Smooth muscle cell (in vitro differentiated cells): Measurements from ENCODE around the gene ADGRF4. TPM values are rescaled to one million over a fixed set of nuclear protein-coding genes. Genes with fewer than 3 reads are reported as not detected.

Experiments
- DNase-seq: peaks from one replicate; lab custom pipeline; 2025; ENCODE audit not compliant: unreplicated experiment; lab: John Stamatoyannopoulos, UW
- H2AFZ ChIP-seq: fragments of 200-600 bp; sonication (generic); 2 replicates; pipeline ENCODE4 v1.6.0; 2016; ENCODE audit warnings: antibody characterized with exemption, low read depth, mild to moderate bottlenecking
- H3F3A ChIP-seq: fragments of 200-600 bp; sonication (generic); 2 replicates; pipeline ENCODE4 v1.6.0; 2017; ENCODE audit warnings: antibody characterized with exemption, low read depth
- H3K27ac ChIP-seq: fragments of 200-600 bp; sonication (generic); 2 replicates; pipeline ENCODE4 v1.5.1; 2016; ENCODE audit warnings: low read depth, mild to moderate bottlenecking
- H3K27me3 ChIP-seq: fragments of 200-600 bp; sonication (generic); 2 replicates; pipeline ENCODE4 v1.6.1; 2016; ENCODE audit warnings: low read depth, mild to moderate bottlenecking
- H3K36me3 ChIP-seq: fragments of 200-600 bp; sonication (generic); 2 replicates; pipeline ENCODE4 v1.5.1; 2016; ENCODE audit warnings: low read depth
- H3K4me1 ChIP-seq: fragments of 200-600 bp; sonication (generic); 2 replicates; pipeline ENCODE4 v1.5.1; 2016; ENCODE audit warnings: low read depth
- H3K4me2 ChIP-seq: fragments of 200-600 bp; sonication (generic); 2 replicates; pipeline ENCODE4 v1.6.0; 2016; ENCODE audit warnings: mild to moderate bottlenecking
- H3K4me3 ChIP-seq: fragments of 200-600 bp; sonication (generic); 2 replicates; pipeline ENCODE4 v1.5.1; 2016; ENCODE audit warnings: mild to moderate bottlenecking
- H3K79me2 ChIP-seq: fragments of 200-600 bp; sonication (generic); 2 replicates; pipeline ENCODE4 v1.6.0; 2016; ENCODE audit warnings: low read depth, mild to moderate bottlenecking
- H3K9ac ChIP-seq: fragments of 200-600 bp; sonication (generic); 2 replicates; pipeline ENCODE4 v1.6.0; 2016; ENCODE audit warnings: low read depth
- H3K9me3 ChIP-seq: fragments of 200-600 bp; sonication (generic); replicated peaks from 2 replicates; pipeline ENCODE4 v1.5.1; 2016; ENCODE audit warnings: low read depth
- H4K20me1 ChIP-seq: fragments of 200-600 bp; sonication (generic); 2 replicates; pipeline ENCODE4 v1.6.0; 2016; ENCODE audit warnings: low read depth
- CTCF ChIP-seq: fragments of 200-600 bp; sonication (generic); IDR thresholded peaks from 2 replicates; pipeline ENCODE4 v1.5.1; 2017; ENCODE audit warnings: borderline replicate concordance, mild to moderate bottlenecking, antibody characterized with exemption; ENCODE audit not compliant: insufficient read depth, poor library complexity, severe bottlenecking
- WGBS: methylation state at CpG from one replicate; pipeline ENCODE4 v1.1.7; 2016; ENCODE audit warnings: low lambda C conversion rate; 5-methylcytosine and 5-hydroxymethylcytosine counted together
- polyA plus RNA-seq: library from polyadenylated mRNA; unstranded; fragments of >200 nt; fragmentation: Nextera tagmentation; extraction: Ambion mirVana; gene quantifications from 2 replicates; pipeline ENCODE4 v1.2.1, GENCODE V29; 2016
- total RNA-seq: library from RNA; depleted of rRNA; stranded (reverse); fragments of >200 nt; gene quantifications from 2 replicates; pipeline ENCODE4 v1.2.3, GENCODE V29; 2014

Gene ADGRF4
- total and polyA plus RNA-seq, 2 experiments from 2014 or later = 1.5 to 10.6 TPM

GRCh38 chr6:47653706-47654105 is 44.7 kb upstream of the ADGRF4 start:
- TF ChIP-seq CTCF = no peak
- H3K4me1 ChIP-seq = peaks cover 5% of the 10 kb centered on the region
- 90% methylated on average over 5 of the region's 5 CpGs for WGBS
- no peak overlapping the region for H3K4me3 ChIP-seq
- no peaks in the 10 kb centered on the region for H3K36me3 ChIP-seq
- H3K9ac ChIP-seq = no peak overlapping the region
- H3K27ac ChIP-seq = no peak overlapping the region
- DNase-seq = no peak
- H3F3A ChIP-seq = no peaks in the 10 kb centered on the region
- no peaks in the 10 kb centered on the region for H3K79me2 ChIP-seq
- H3K4me2 ChIP-seq = no peak overlapping the region
- no peaks in the 10 kb centered on the region for H3K9me3 ChIP-seq
- no peaks in the 10 kb centered on the region for H3K27me3 ChIP-seq
- no peak overlapping the region for H2AFZ ChIP-seq
- no peaks in the 10 kb centered on the region for H4K20me1 ChIP-seq

GRCh38 chr6:47654255-47654654 is 44.1 kb upstream of the ADGRF4 start:
- H2AFZ ChIP-seq = no peak overlapping the region
- no peaks in the 10 kb centered on the region for H3K79me2 ChIP-seq
- H3K4me3 ChIP-seq = no peak overlapping the region
- no peaks in the 10 kb centered on the region for H4K20me1 ChIP-seq
- peaks cover 5% of the 10 kb centered on the region for H3K4me1 ChIP-seq
- H3K36me3 ChIP-seq = no peaks in the 10 kb centered on the region
- TF ChIP-seq CTCF = no peak
- no peak overlapping the region for H3K9ac ChIP-seq
- H3K27ac ChIP-seq = no peak overlapping the region
- no peaks in the 10 kb centered on the region for H3K27me3 ChIP-seq
- no peak for DNase-seq
- no peak overlapping the region for H3K4me2 ChIP-seq
- 83% methylated on average over 4 of the region's 4 CpGs for WGBS
- H3F3A ChIP-seq = no peaks in the 10 kb centered on the region
- H3K9me3 ChIP-seq = no peaks in the 10 kb centered on the region

- Histone ChIP-seq H3K79me2 (no peaks in the 10 kb centered on the region), H4K20me1 (no peaks in the 10 kb centered on the region), H3K9me3 (no peaks in the 10 kb centered on the region), H3K27me3 (no peaks in the 10 kb centered on the region), H3K36me3 (no peaks in the 10 kb centered on the region), H3K4me3 (no peak overlapping the region), H3F3A (no peaks in the 10 kb centered on the region), H3K4me1 (peaks cover 5% of the 10 kb centered on the region), H2AFZ (no peak overlapping the region), H3K4me2 (peak overlapping the region; percentile 43), H3K9ac (no peak overlapping the region), H3K27ac (no peak overlapping the region)
- no peak for DNase-seq
- TF ChIP-seq CTCF = no peak
- 37% methylated on average over 7 of the region's 7 CpGs for WGBS
These were observed 42.4 kb upstream of the ADGRF4 start for GRCh38 chr6:47655719-47656595.

- Histone ChIP-seq H3K4me1 (peaks cover 3% of the 10 kb centered on the region), H3K4me2 (no peak overlapping the region), H3K79me2 (no peaks in the 10 kb centered on the region), H3K9ac (no peak overlapping the region), H3K36me3 (no peaks in the 10 kb centered on the region), H3K4me3 (no peak overlapping the region), H3K9me3 (no peaks in the 10 kb centered on the region), H3K27ac (no peak overlapping the region), H4K20me1 (no peaks in the 10 kb centered on the region), H3K27me3 (no peaks in the 10 kb centered on the region), H2AFZ (no peak overlapping the region), H3F3A (no peaks in the 10 kb centered on the region)
- DNase-seq = no peak
- TF ChIP-seq CTCF = no peak
- WGBS = 92% methylated on average over 5 of the region's 5 CpGs
These were observed 36.4 kb upstream of the ADGRF4 start for GRCh38 chr6:47661960-47662359.
